HepG2 (cell line): ENCODE results near the gene INO80E. TPM values are rescaled to one million over a fixed set of nuclear protein-coding genes. Genes with fewer than 3 reads are reported as not detected.
A peak's percentile ranks its signal among the peaks of the same experiment; 100 is the strongest.

Source experiments
- ARID2 ChIP-seq: sonication (generic); formaldehyde crosslinking; IDR thresholded peaks from 2 replicates; pipeline ENCODE4 v1.8.1; 2022; ENCODE audit warnings: mild to moderate bottlenecking, missing genetic modification reagents, borderline replicate concordance
- BCL3 ChIP-seq: sonication (generic); formaldehyde crosslinking; IDR thresholded peaks from 2 replicates; pipeline ENCODE4 v1.5.1; 2020; ENCODE audit warnings: mild to moderate bottlenecking, missing genetic modification reagents, moderate library complexity
- FOXA1 ChIP-seq, 2 experiments: fragments of 450-650 bp in 1 of 2; sonication (generic) in 1 of 2; formaldehyde crosslinking in 1 of 2; IDR thresholded peaks; 2 replicates each; pipeline versions ENCODE4 v1.4.0 to v1.6.1; 2016 to 2020; ENCODE audit warnings: missing genetic modification reagents in 1 of 2
- FOXM1 ChIP-seq: sonication (generic); formaldehyde crosslinking; IDR thresholded peaks from 2 replicates; pipeline ENCODE4 v1.5.0; 2020; ENCODE audit warnings: missing genetic modification reagents
- HDAC6 ChIP-seq: fragments of 200-600 bp; sonication (generic); IDR thresholded peaks from 2 replicates; pipeline ENCODE4 v1.7.0; 2017; ENCODE audit warnings: mild to moderate bottlenecking, antibody characterized with exemption, low read length, low read depth
- KDM2A ChIP-seq: sonication (generic); formaldehyde crosslinking; IDR thresholded peaks from 2 replicates; pipeline ENCODE4 v1.4.0; 2020; ENCODE audit warnings: low read depth, missing genetic modification reagents, borderline replicate concordance
- MIER3 ChIP-seq: IDR thresholded peaks from 2 replicates; pipeline ENCODE4 v1.6.1; 2016; ENCODE audit warnings: missing compliant biosample characterization, borderline replicate concordance
- MTERF4 ChIP-seq: sonication (generic); formaldehyde crosslinking; IDR thresholded peaks from 2 replicates; pipeline ENCODE4 v1.8.0; 2023; ENCODE audit warnings: mild to moderate bottlenecking, missing genetic modification reagents
- MYC ChIP-seq: sonication (generic); formaldehyde crosslinking; IDR thresholded peaks from 2 replicates; pipeline ENCODE4 v1.9.0; 2021; ENCODE audit warnings: missing genetic modification reagents, borderline replicate concordance
- NFKB2 ChIP-seq: sonication (generic); formaldehyde crosslinking; IDR thresholded peaks from 2 replicates; pipeline ENCODE4 v1.4.0; 2020; ENCODE audit warnings: missing genetic modification reagents, borderline replicate concordance
- SP140L ChIP-seq: sonication (generic); formaldehyde crosslinking; IDR thresholded peaks from 2 replicates; pipeline ENCODE4 v1.4.0; 2020; ENCODE audit warnings: missing genetic modification reagents, borderline replicate concordance
- TSC22D2 ChIP-seq: sonication (generic); formaldehyde crosslinking; IDR thresholded peaks from 2 replicates; pipeline ENCODE4 v1.5.1; 2020; ENCODE audit warnings: missing genetic modification reagents, mild to moderate bottlenecking, borderline replicate concordance
- ZBTB14 ChIP-seq: sonication (generic); formaldehyde crosslinking; IDR thresholded peaks from 2 replicates; pipeline ENCODE4 v1.4.0; 2020; ENCODE audit warnings: missing genetic modification reagents
- ZFP37 ChIP-seq: sonication (generic); formaldehyde crosslinking; IDR thresholded peaks from 2 replicates; pipeline ENCODE4 v1.4.0; 2020; ENCODE audit warnings: missing genetic modification reagents, borderline replicate concordance
- ZFP82 ChIP-seq: sonication (generic); formaldehyde crosslinking; IDR thresholded peaks from 2 replicates; pipeline ENCODE4 v1.5.1; 2020; ENCODE audit warnings: mild to moderate bottlenecking, missing genetic modification reagents, borderline replicate concordance
- ZIK1 ChIP-seq: sonication (generic); formaldehyde crosslinking; IDR thresholded peaks from 2 replicates; pipeline ENCODE4 v1.5.0; 2020; ENCODE audit warnings: mild to moderate bottlenecking, low read depth, missing genetic modification reagents, borderline replicate concordance
- ZKSCAN1 ChIP-seq: fragments of 150-350 bp; IDR thresholded peaks from 2 replicates; pipeline ENCODE4 v1.6.1; 2014; ENCODE audit warnings: low read length
- ZNF263 ChIP-seq: sonication (generic); formaldehyde crosslinking; IDR thresholded peaks from 2 replicates; pipeline ENCODE4 v1.4.0; 2020; ENCODE audit warnings: missing genetic modification reagents
- ZNF510 ChIP-seq: sonication (generic); formaldehyde crosslinking; IDR thresholded peaks from 2 replicates; pipeline ENCODE4 v1.4.0; 2020; ENCODE audit warnings: low read depth, mild to moderate bottlenecking, missing genetic modification reagents
- ZNF513 ChIP-seq: sonication (generic); formaldehyde crosslinking; conservative IDR thresholded peaks from 2 replicates; pipeline ENCODE4 v1.5.0; 2020; ENCODE audit warnings: missing genetic modification reagents
- ZNF7 ChIP-seq: IDR thresholded peaks from 2 replicates; pipeline ENCODE4 v1.6.1; 2016; ENCODE audit warnings: missing biosample characterization, missing genetic modification reagents
- ZNF737 ChIP-seq: sonication (generic); formaldehyde crosslinking; IDR thresholded peaks from 2 replicates; pipeline ENCODE4 v1.5.0; 2020; ENCODE audit warnings: missing genetic modification reagents, mild to moderate bottlenecking, borderline replicate concordance
- polyA plus RNA-seq, 8 experiments: library from polyadenylated mRNA; depleted of rRNA in 3 of 8; stranded (reverse) in 7 of 8; unstranded in 1 of 8; fragments of >200 nt; fragmentation: Illumina TruSeq in 4 of 8; extraction: Trizol in 4 of 8; gene quantifications; 2 replicates each; pipeline versions ENCODE4 v1.2.1 to v1.2.3, GENCODE V29; 2011 to 2016; ENCODE audit warnings: low read depth in 4 of 8, missing spikeins in 1 of 8, mixed read lengths in 1 of 8; ENCODE audit not compliant: insufficient read depth in 1 of 8
- total RNA-seq, 5 experiments: library from RNA; depleted of rRNA; stranded (reverse); fragments of >200 nt; fragmentation: Illumina TruSeq; extraction: Trizol; gene quantifications; 2 replicates each; pipeline ENCODE4 v1.2.3, GENCODE V29; 2016; ENCODE audit warnings: low read depth in 1 of 5

Gene INO80E
- total and polyA plus RNA-seq, 2 of the 13 experiments (the other 11 are each of a cell fraction or from before 2014, with no cell fraction given): 25.8 to 45.6 TPM

- TF ChIP-seq TSC22D2 (CRISPR knock-in tag): peak; percentile 26; the same call in 1 of the 2 replicates
- peak; percentile 68; the same call in 1 of the 2 replicates for TF ChIP-seq ZNF510 (CRISPR knock-in tag)
- no peak; the same call in 1 of the 2 replicates for TF ChIP-seq ZFP82
- TF ChIP-seq FOXM1 (CRISPR knock-in tag): no peak
- no peak; the same call in 1 of the 2 replicates for TF ChIP-seq ZIK1 (CRISPR knock-in tag)
- TF ChIP-seq NFKB2 (CRISPR knock-in tag): peak; percentile 98; the same call in 1 of the 2 replicates
- TF ChIP-seq HDAC6: no peak
- TF ChIP-seq MTERF4 (CRISPR knock-in tag): peak; percentile 93; the same call in 1 of the 2 replicates
- TF ChIP-seq ZNF737 (CRISPR knock-in tag): no peak
- TF ChIP-seq ARID2: no peak
- peak; percentile 75 for TF ChIP-seq ZNF263 (CRISPR knock-in tag)
- peak; percentile 100 for TF ChIP-seq KDM2A (CRISPR knock-in tag)
- TF ChIP-seq SP140L (CRISPR knock-in tag): no peak; the same call in 1 of the 2 replicates
- peak; percentile 99 for TF ChIP-seq MYC (CRISPR knock-in tag)
- TF ChIP-seq BCL3: peak; percentile 96
- TF ChIP-seq ZNF513 (CRISPR knock-in tag): peak; percentile 62; the same call in 1 of the 2 replicates
- peak; percentile 84 for TF ChIP-seq ZBTB14 (CRISPR knock-in tag)
- no peak for TF ChIP-seq FOXA1 (IDR thresholded peaks at IDR 0.05)
- no peak for TF ChIP-seq FOXA1 (CRISPR knock-in tag; IDR thresholded peaks at IDR 0.05)
- peak; percentile 96; the same call in 1 of the 2 replicates for TF ChIP-seq ZFP37
- TF ChIP-seq ZKSCAN1: no peak
- no peak for TF ChIP-seq ZNF7 (CRISPR knock-in tag)
- peak; percentile 79; the same call in 1 of the 2 replicates for TF ChIP-seq MIER3 (CRISPR knock-in tag)
Observed at GRCh38 chr16:29973384-29974246, 22.4 kb upstream of the INO80E start, which contains the start of gene TAOK2 (continued).
